OCI-M1 (cell line): ENCODE measurements around the gene CCDC158.
A peak's percentile ranks its signal among the peaks of the same experiment; 100 is the strongest.
"Not testable (repeated sequence)": the region's sequence is repeated elsewhere in the genome, so short reads cannot be mapped to it uniquely, and the experiment has no call there.

Source experiments
- DNase-seq: peaks from one replicate; lab custom pipeline; 2025; lab: John Stamatoyannopoulos, UW

Gene CCDC158

DNA sequence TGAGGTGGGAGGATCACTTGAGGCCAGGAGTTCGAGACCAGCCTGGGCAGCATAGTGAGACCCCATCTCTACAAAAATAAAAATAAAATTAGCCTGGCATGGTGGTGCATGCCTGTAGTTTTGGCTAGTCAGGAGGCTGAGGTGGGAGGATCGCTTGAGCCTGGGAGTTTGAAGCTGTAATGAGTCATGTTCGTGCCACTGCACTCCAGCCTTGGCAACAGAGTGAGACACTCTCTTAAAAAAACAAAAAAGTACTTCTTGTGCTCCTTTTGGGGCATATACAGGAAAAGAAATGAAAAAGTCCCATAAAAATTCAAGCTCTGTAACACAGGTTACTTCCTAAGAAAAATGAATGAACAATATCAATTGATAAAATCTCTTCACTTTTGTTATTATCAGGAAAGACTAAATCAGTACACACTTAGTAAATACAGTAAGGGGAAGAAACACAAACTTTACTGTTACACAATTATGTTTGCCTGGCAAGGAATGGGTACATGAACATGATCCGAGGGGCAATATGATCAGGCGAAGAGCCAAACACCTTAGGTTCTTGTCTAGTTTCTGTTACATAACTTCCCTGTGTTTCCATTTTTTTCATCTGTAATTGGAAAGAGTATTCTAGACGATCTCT lies 46.9 kb downstream of the CCDC158 start:
- peak; percentile 15 for DNase-seq

DNA sequence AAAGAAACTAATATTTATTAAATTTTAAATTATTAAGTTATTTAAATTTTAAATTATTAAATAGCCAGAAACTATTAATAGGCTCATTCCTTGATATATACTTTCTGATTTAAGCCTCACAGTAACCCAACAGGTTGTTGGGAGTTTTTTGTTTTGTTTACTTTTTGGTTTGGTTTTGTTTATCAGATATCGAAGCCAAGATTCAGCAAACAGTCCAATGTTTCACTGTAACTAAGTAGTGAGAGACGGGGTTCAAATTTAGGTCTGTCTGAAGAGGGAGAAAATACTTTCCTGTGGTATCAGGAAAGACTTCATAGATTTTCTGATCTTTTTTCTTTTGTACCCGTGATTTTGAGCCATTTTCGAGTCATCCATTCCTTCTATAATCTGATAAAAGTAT lies 54.2 kb downstream of the CCDC158 start:
- DNase-seq = no peak

DNA sequence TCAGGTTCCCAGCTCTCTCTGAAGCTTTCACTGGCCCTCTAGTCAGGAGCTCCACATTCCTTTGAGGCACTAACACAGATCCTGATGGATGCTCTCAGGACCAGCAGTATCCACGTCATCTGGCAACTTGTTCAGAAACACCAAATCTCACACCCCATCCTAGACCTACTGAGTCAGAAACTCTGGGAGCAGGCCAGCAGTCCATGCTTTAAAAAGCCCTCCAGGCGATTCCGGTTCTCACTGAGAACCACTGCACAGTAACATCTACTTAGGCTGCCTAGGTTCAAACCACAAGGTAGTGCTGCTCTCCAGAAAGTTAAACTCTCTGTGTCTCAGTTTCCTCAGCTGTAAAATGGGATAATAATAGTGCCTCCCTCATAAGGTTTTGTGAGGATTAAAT lies 55.3 kb downstream of the CCDC158 start:
- no peak for DNase-seq

DNA sequence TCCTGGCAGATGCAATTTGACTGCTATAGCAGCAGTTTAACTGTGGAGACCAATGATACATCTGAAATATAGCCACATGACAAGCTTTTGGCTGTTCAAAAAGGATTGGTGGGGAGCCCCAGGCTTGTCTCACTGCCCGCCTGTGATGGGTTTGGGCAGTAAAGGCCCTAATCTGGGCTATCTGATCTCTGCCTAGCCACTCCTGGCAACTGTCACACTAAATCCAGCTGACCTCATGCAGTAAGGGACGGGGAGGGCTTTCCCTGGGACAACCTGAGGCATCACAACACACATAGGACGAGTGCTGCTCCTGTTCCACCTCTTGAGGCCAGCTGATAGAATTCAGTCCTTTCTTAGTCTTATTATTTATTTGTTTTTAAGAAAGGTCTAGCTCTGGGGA lies 56.2 kb downstream of the CCDC158 start:
- DNase-seq = no peak

DNA sequence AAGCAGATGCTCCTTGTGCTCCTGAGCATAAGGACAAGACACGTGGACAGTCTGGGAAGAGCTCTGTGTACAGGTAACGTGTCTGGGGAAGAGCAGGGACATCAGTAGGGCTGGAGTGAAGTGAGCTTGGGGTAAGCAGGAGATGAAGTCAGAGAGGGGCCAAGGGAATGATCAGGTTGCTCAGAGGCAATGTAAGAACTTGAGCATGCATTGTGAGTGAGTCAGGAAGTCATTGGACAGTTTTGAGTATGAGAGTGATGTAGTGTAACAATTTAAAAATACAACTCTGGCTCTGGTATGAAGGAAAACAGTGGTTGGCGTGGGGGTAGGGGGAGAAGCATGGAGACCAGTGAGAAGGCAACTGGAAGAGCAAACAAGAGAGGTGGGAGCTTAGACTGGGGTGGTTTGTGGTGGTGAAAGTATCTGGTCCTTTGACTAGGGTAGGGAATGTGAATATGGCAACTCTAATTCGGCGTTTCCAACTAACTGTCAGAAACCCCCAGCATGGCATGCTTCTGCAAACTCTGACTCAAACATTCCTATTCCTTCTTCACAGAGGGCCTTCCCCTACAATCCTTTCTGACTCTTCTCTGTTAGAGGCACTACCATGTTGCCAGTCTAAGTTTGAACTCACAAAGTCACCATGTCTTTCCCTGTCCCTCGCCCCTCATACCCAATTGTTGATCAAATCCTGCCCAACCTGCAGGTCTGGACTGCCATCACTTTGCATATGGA lies 57.2 kb downstream of the CCDC158 start:
- DNase-seq = no peak

DNA sequence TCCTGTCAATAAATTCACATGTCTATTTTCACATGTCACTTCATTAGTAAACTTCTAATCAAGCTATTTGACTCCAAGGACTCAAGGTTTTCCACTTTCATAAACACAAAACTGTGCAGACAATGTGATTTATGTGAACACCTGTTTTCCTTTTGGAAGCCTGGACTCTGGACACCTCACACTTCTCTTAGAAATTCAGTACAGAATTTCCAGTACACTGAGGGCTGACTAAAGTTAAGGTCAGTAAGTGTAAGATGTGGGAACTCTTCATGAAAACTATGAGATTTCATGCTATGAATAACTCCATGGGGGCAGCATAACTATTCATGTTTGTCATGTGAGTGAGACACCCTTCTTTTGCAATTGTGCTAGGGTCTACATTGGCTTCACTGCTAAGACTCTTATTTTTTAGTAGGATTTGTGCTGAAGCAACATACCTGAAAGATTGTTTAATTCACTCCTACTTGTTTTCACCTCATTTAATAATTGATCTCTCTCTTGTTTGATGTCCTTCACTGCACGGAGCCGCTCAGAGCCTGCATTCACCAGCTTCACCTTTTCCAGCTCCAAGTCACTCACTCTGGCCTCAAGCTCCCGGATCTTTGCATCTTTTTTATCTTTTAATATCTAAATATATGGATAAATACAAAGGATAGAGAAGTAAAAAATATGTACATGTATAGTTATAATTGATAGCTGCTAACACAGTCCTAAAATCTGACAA lies 59.1 kb downstream of the CCDC158 start:
- DNase-seq = no peak

DNA sequence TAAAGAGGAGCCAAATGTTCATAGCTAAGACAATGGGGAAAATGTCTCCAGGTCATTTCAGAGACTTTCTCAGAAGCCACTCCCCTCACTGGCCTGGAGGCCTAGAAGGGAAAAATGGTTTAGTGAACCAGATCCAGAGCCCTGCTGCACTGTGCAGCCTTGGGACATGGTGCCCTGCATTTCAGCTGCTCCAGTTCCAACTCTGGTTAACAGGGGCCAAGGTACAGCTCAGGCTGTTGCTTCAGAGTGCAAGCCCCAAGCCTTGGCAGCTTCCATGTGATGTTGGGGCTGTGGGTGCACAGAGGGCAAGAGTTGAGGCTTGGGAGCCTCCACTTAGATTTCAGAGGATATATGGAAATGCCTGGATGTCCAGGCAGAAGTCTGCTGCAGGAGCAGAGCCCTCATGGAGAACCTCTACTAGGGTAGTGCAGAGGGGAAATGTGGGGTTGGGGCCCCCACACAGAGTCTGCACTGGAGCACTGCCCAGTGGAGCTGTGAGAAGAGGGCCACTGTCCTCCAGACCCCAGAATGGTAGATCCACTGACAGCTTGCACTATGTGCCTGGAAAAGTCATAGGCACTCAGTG lies 61.0 kb downstream of the CCDC158 start:
- not testable (repeated sequence) for DNase-seq

DNA sequence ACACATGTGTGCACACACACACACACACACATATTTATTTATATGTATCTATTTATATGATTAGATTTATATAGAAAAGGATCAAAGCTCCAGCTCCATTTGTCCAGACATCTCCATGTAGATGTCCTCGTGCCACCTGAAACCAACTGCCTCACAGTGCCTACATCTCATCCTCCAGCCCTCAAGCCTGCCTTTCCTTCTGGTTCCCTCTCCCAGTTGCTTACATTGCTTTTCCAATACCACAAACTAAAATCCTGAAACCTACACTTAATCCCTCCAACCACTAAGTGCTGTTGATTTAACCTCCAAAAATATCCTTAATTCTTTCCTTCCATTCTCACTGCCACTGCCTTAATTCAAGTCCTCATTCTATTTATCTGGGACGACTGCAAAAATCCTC lies 63.0 kb downstream of the CCDC158 start:
- DNase-seq = no peak

DNA sequence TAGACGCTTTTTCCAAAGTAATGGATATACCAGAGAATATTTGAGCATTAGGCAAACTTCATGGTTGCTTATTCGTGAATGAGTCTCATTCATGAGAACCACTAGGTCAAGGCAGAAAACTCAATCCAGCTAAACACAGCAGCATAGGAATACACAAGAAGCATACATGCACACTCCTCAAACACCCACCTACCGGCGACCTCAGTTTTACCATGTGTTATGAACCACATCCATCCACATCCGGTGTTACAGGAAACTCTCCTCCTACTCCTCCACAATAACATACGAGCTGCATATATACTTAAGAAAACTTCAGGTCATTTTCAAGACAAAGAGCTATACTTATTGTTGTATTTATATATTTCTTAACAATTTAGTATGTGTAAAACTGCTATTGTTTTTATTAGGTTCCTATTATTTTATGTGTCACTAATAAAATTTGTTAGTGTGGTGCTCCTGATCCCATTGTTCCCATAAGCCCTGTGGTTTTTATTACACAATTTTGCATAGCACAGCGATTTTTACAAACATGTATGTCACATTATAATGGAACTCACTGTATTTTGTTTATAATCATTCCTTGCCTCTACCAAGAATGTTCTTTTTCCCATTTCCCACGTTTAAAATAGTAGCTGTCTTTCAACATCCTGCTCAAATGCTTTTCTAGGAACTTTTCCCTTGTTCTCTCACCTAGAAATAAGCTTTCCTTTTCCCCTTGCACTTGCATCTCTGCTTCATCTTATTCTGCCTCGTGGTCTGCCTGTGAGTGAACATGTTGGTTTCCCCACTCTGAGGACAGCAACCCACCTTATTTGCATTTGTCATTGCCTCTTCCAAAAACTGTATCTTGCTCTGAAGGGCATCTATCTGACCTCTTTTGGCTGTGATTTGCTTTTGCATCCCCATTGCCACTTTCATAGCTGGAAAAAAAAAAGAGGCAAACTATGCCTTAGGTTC lies 66.1 kb downstream of the CCDC158 start:
- no peak for DNase-seq

DNA sequence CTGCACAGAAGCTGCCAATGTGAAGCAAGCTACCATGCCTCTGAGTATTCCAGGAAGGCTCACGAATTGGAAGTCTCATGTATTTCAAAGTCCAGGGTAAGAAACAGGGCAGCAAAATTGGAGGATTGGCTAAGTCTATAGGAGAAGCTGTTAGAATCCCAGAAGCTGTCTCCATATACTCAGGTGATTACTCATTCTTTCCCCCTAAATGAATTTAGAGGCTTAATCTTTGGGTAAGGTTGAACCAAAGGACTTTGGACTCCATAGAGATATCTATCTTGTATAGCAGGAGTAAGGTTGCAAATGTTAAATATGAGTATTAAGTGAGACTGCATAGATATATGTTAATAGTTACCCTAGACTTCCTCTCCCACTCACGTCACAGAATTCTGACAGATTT lies 78.1 kb downstream of the CCDC158 start:
- DNase-seq = no peak

DNA sequence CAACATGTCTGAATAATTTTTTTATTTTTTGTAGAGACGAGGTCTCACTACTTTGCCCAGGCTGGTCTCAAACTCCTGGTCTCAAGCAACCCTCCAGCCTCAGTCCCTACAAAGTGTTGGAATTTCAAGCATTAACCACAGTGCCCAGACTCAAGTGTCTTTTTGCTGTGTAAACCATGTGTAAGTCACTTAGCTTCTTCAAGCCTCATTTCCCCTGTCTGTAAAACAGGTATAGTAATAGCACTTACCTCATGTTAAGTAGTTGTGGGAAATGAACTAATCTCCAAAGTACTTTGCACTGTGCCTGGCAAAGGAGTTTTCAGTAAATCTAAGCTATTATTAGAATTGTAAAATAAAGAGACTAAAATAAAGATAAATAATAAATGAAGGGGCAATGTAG lies 78.8 kb downstream of the CCDC158 start:
- no peak for DNase-seq

DNA sequence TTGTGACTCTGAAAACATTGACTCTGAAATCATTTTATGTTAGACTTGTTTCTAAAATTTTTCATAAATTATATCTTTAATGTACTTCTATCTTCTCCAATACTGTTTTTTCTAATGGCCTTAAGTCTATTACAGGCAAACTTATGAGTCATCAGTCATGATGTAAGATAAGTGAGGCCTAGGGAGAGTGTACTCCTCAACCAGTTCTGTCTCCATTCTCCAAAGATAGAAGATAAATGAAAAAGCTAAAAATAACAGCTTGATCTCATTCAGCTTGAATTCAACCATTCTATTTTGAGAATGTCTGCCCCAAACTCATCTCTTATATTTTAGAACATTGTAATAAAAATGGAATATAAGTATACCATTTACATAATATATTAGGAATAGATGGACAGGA lies 79.9 kb downstream of the CCDC158 start:
- peak; percentile 78 for DNase-seq

DNA sequence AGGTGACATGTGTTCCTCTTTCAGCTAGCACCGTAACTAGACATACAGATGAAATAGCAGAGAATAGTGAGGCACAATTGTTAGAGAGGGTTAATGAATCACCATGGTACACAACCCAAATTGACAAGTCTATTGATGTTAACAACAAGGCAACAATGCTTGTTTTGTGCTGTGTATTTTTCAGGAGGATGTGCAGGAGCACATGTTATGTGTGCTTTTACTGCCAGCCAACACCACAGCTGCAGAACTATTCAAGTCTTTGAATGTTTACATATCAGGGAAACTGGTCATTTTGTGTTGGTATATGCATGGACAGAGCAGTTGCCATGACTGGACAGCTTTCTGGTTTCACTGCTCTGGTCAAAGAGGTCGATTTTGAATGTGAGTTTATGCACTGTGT lies 81.6 kb downstream of the CCDC158 start:
- no peak for DNase-seq

DNA sequence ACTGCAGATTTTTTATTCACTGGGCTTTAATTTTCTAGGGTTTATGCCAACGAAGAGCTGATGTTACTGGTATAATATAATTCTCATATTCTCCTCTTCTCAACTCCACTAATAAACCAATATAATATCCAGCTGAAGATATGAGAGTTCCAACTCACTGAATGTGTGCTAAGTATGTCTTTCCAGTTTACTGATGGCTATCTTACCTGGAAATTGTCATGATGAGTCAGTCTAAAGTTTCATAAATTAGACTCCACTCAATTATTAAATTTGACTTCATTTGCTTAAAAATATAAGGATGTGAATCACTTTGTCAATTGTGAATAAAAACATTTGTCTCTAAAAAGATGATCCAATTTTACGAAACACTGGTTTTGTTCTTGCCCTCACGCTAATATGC lies 86.1 kb downstream of the CCDC158 start:
- DNase-seq = no peak

DNA sequence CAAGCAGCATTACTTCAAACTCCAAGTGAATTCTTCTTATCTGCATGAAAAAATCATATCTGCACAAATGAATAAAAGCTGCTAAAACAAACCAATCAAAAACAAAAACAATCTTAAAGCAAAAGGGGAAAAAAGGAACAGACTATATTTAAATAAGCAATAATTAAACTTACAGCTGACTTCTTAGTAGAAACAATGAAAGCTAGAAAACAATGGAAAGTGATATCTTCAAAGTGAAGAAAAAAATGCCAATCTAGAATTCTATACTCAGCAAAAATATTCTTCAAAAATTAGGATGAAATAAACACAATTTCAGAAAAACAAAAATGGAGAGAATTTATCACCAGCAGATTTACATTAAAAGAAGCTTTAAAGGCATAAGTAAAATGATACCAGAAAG lies 94.4 kb downstream of the CCDC158 start:
- DNase-seq = no peak

DNA sequence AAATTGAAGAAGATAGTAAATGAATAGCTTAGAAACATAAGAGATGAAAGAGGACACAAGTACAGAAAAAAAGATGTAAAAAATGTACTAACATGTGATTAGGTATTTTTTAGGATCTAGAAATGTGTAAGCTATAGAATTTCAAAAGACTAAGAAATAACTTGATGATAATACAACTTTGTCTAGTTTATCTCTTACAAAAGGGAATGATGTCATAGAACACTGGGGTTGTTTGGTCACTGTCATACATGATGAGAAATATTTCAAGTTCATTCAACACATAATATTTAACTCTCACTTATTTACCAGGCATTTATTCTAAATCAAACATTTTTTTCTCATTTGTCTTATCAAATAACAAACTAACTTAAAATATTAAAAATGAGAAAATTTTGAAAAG lies 95.9 kb downstream of the CCDC158 start:
- DNase-seq = no peak

DNA sequence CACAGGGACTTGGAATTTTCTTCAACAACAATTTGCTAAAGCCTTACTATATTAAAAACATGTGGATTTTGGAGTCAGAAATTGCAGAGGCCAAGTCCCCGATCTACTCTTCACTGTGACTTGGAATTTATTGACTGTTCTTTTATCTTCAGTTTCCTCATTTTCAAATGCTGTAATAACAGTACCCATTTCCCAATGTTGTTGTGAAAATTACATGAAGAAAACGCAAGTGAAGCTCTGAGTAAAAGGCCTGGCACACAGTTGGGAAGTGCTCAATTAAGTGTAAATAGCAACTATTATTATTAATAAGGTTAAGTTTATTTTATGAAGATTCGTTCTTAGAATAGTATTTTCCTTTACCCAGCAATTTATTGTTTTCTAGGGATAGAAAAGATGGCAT lies 98.7 kb downstream of the CCDC158 start:
- DNase-seq = no peak

DNA sequence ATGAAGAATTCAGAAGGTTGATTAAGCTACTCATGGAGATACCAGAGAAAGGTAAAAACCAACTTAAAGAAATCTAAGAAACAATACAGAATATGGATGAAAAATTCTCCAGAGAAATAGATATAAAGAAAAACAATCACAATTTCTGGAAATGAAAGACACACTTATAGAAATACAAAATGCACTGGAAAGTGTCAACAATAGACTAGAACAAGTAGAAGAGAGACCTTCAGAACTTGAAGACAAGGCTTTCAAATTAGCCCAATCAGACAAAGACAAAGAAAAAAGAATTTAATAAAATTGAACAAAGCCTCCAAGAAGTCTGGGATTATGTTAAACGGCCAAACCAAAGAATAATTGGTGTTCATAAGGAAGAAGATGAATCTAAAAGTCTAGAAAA lies 104.8 kb downstream of the CCDC158 start:
- DNase-seq = no peak

DNA sequence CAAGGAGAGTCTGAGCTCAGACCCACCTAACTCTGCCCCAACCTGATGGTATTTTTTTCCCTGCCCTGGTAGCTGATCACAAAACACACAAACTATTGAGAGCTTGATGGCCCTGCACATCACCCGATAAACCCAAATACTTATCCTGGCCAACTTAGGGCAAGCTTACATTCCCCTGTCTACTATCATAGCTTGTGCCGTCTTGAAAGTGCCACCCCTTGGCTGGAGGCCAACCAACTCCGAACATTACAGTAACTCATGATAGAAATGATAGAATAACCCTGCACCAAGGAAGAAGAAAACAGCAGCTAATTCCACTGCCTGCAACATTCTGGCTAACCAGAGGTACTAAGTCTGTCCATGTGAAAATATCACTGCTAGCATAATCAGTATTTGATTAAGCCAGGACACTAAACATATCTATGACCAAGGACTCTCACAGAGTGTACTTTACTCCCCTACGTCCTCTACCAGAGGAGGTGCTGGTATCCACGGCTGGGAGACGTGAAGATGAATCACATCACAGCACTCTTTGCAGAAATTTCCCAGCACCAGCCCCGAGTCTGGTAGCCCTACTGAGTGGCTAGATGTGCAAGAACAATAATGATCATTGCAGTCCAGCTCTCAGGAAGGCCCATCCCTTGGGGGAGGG lies 105.5 kb downstream of the CCDC158 start:
- no peak for DNase-seq

DNA sequence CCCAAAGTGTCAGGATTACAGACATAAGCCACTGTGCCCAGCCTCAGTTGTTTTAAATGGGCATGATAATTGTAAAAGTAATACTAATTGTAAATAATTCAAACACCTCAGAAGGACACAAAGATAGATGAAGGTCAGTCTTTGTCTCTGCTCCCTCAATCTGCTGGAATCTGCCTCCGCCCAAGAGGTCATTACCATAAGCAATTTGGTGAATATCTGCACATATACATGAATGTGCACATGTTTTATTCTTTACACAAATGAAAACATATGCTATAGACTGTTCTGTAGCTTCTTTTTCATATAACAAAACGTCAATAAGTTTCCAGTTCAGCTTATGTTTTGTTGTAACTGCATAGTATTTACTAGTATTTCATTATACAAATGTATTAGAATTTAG lies 107.4 kb downstream of the CCDC158 start:
- no peak for DNase-seq

DNA sequence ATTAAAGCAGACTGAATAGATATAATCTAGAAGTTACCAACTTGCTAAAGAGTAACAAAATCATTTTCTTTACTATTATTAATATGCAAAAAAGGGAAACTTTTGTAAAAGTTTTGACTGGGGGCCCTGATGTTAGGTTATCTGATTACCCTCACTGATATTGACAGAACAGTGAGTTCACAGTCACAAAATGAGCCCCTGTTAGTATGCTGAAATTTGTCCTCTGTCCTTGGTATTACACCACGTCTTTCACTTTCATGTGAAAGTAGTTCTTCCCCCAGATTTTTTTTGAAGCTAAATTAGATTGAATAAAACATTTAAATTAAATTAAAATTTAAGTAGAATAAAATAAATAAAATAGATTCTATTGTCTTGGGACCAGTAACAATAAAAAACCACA lies 108.5 kb downstream of the CCDC158 start:
- DNase-seq = no peak
